H9 (cell line): ENCODE data around the gene PHAF1. TPM values are rescaled to one million over a fixed set of nuclear protein-coding genes. Genes with fewer than 3 reads are reported as not detected.

Source experiments
- DNase-seq: peaks from one replicate; pipeline ENCODE4 v3.0.0-alpha.2; 2017
- H2AFZ ChIP-seq: one replicate; pipeline ENCODE4 v1.6.1; 2013; ENCODE audit warnings: mild to moderate bottlenecking, low read length, control low read depth, moderate library complexity
- H2AK5ac ChIP-seq: 2 replicates; pipeline ENCODE4 v1.6.1; 2013; ENCODE audit warnings: low read length, control low read depth, mixed read lengths; ENCODE audit not compliant: insufficient read length
- H2BK120ac ChIP-seq: one replicate; pipeline ENCODE4 v1.6.1; 2013; ENCODE audit warnings: low read depth, mild to moderate bottlenecking, low read length, control low read depth, inconsistent platforms; ENCODE audit not compliant: poor library complexity, severe bottlenecking
- H2BK12ac ChIP-seq: 2 replicates; pipeline ENCODE4 v1.6.1; 2013; ENCODE audit warnings: low read length, control low read depth, mixed read lengths, low read depth; ENCODE audit not compliant: insufficient read length
- H2BK15ac ChIP-seq: 2 replicates; pipeline ENCODE4 v1.6.1; 2013; ENCODE audit warnings: low read depth, low read length, control low read depth
- H2BK20ac ChIP-seq: one replicate; pipeline ENCODE4 v1.6.1; 2013; ENCODE audit warnings: low read depth, mild to moderate bottlenecking, low read length, control low read depth, inconsistent platforms; ENCODE audit not compliant: poor library complexity, severe bottlenecking
- H2BK5ac ChIP-seq: 2 replicates; pipeline ENCODE4 v1.6.1; 2013; ENCODE audit warnings: low read length, control low read depth, mixed read lengths; ENCODE audit not compliant: insufficient read length
- H3K14ac ChIP-seq: 2 replicates; pipeline ENCODE4 v1.6.1; 2013; ENCODE audit warnings: low read length, control low read depth; ENCODE audit not compliant: insufficient read depth
- H3K18ac ChIP-seq: 2 replicates; pipeline ENCODE4 v1.6.1; 2013; ENCODE audit warnings: low read depth, mild to moderate bottlenecking, mixed read lengths, low read length, control low read depth; ENCODE audit not compliant: insufficient read length
- H3K23ac ChIP-seq: 2 replicates; pipeline ENCODE4 v1.6.1; 2013; ENCODE audit warnings: low read length, control low read depth, mixed read lengths, low read depth; ENCODE audit not compliant: insufficient read length
- H3K23me2 ChIP-seq: 2 replicates; pipeline ENCODE4 v1.6.1; 2013; ENCODE audit warnings: low read depth, mild to moderate bottlenecking, mixed read lengths, low read length, control low read depth; ENCODE audit not compliant: insufficient read length, poor library complexity, severe bottlenecking
- H3K27ac ChIP-seq: 2 replicates; pipeline ENCODE4 v1.5.1; 2013; ENCODE audit warnings: low read length, control low read depth, mixed read lengths, low read depth; ENCODE audit not compliant: insufficient read length
- H3K27me3 ChIP-seq: 2 replicates; pipeline ENCODE4 v1.6.1; 2013; ENCODE audit warnings: low read length, control low read depth, inconsistent platforms; ENCODE audit not compliant: insufficient read depth
- H3K4ac ChIP-seq: 2 replicates; pipeline ENCODE4 v1.6.1; 2013; ENCODE audit warnings: low read depth, mild to moderate bottlenecking, control low read depth, inconsistent platforms, low read length, moderate library complexity
- H3K4me1 ChIP-seq: 2 replicates; pipeline ENCODE4 v1.6.1; 2013; ENCODE audit warnings: low read length, control low read depth, inconsistent platforms; ENCODE audit not compliant: insufficient read depth
- H3K4me2 ChIP-seq: 2 replicates; pipeline ENCODE4 v1.6.1; 2013; ENCODE audit warnings: low read length, control low read depth, mixed read lengths; ENCODE audit not compliant: insufficient read length, insufficient read depth
- H3K56ac ChIP-seq: 2 replicates; pipeline ENCODE4 v1.6.1; 2013; ENCODE audit warnings: low read depth, mild to moderate bottlenecking, mixed read lengths, low read length, control low read depth; ENCODE audit not compliant: insufficient read length
- H3K79me1 ChIP-seq: 2 replicates; pipeline ENCODE4 v1.6.1; 2013; ENCODE audit warnings: low read depth, mild to moderate bottlenecking, moderate library complexity, low read length, control low read depth, inconsistent platforms; ENCODE audit not compliant: insufficient read depth, poor library complexity, severe bottlenecking
- H3K79me2 ChIP-seq: 2 replicates; pipeline ENCODE4 v1.6.1; 2013; ENCODE audit warnings: low read length, control low read depth, inconsistent platforms; ENCODE audit not compliant: insufficient read depth
- H3K9ac ChIP-seq: 2 replicates; pipeline ENCODE4 v1.6.1; 2013; ENCODE audit warnings: low read length, control low read depth, mixed read lengths; ENCODE audit not compliant: insufficient read length; ENCODE audit errors: extremely low read depth
- H3K9me3 ChIP-seq: one replicate; pipeline ENCODE4 v1.6.1; 2013; ENCODE audit warnings: low read depth, low read length, inconsistent platforms; ENCODE audit not compliant: control insufficient read depth
- H3T11ph ChIP-seq: one replicate; pipeline ENCODE4 v1.6.1; 2013; ENCODE audit warnings: mild to moderate bottlenecking, low read length, control low read depth, inconsistent platforms
- H4K20me1 ChIP-seq: one replicate; pipeline ENCODE4 v1.6.1; 2013; ENCODE audit not compliant: control insufficient read depth, insufficient read length, insufficient read depth
- H4K5ac ChIP-seq: 2 replicates; pipeline ENCODE4 v1.6.1; 2013; ENCODE audit warnings: low read depth, mild to moderate bottlenecking, mixed read lengths, low read length, control low read depth; ENCODE audit not compliant: insufficient read length
- H4K8ac ChIP-seq: replicated peaks from 2 replicates; pipeline ENCODE4 v1.6.1; 2013; ENCODE audit warnings: low read length, control low read depth, mixed read lengths, low read depth; ENCODE audit not compliant: insufficient read length
- H4K91ac ChIP-seq: 2 replicates; pipeline ENCODE4 v1.6.1; 2013; ENCODE audit warnings: low read depth, mild to moderate bottlenecking, moderate library complexity, mixed read lengths, low read length, control low read depth; ENCODE audit not compliant: insufficient read length
- H3K27ac Mint-ChIP-seq, 3 experiments: 2 replicates in 2 of 3; 3 replicates in 1 of 3; pipeline ENCODE4 v1.8.0; 2020 to 2021; ENCODE audit warnings: mixed read lengths in 3 of 3, mild to moderate bottlenecking in 1 of 3, moderate library complexity in 1 of 3
- H3K27me3 Mint-ChIP-seq: 2 replicates; pipeline ENCODE4 v1.8.0; 2021; ENCODE audit warnings: low read depth, mild to moderate bottlenecking, moderate library complexity, mixed read lengths
- H3K36me3 Mint-ChIP-seq, 3 experiments: 2 replicates in 2 of 3; 3 replicates in 1 of 3; pipeline ENCODE4 v1.8.0; 2020 to 2021; ENCODE audit warnings: low read depth in 3 of 3, mixed read lengths in 3 of 3; ENCODE audit not compliant: insufficient read depth in 1 of 3
- H3K4me1 Mint-ChIP-seq, 2 experiments: 2 replicates each; pipeline ENCODE4 v1.8.0; 2020; ENCODE audit warnings: mixed read lengths in 2 of 2
- H3K4me3 Mint-ChIP-seq, 2 experiments: 2 replicates in 1 of 2; 3 replicates in 1 of 2; pipeline ENCODE4 v1.8.0; 2020 to 2021; ENCODE audit warnings: mild to moderate bottlenecking in 2 of 2, mixed read lengths in 2 of 2, moderate library complexity in 1 of 2
- H3K9me3 Mint-ChIP-seq, 2 experiments: 2 replicates in 1 of 2; 3 replicates in 1 of 2; pipeline ENCODE4 v1.8.0; 2020; ENCODE audit warnings: mild to moderate bottlenecking in 2 of 2, mixed read lengths in 2 of 2, moderate library complexity in 1 of 2
- WGBS: extraction: QIAGEN DNeasy Blood & Tissue Kit; methylation state at CpG from one replicate; pipeline ENCODE4 v1.1.7; 2013; ENCODE audit warnings: missing lambda C conversion rate, low lambda C conversion rate, mixed read lengths; ENCODE audit not compliant: insufficient read length; ENCODE audit errors: extremely low coverage; 5-methylcytosine and 5-hydroxymethylcytosine counted together
- total RNA-seq: library from RNA; stranded (reverse); gene quantifications from 2 replicates; pipeline ENCODE4 v1.2.1, GENCODE V29; 2021
- TF ChIP-seq, protein P1 (sequence below): fragments of 200-600 bp; sonication (generic); conservative IDR thresholded peaks from 3 replicates; pipeline ENCODE4 v1.8.0; 2021; ENCODE audit warnings: antibody characterized with exemption, mild to moderate bottlenecking

The PHAF1 gene
- total RNA-seq, 1 experiment from 2014 or later = 18.8 TPM

DNA sequence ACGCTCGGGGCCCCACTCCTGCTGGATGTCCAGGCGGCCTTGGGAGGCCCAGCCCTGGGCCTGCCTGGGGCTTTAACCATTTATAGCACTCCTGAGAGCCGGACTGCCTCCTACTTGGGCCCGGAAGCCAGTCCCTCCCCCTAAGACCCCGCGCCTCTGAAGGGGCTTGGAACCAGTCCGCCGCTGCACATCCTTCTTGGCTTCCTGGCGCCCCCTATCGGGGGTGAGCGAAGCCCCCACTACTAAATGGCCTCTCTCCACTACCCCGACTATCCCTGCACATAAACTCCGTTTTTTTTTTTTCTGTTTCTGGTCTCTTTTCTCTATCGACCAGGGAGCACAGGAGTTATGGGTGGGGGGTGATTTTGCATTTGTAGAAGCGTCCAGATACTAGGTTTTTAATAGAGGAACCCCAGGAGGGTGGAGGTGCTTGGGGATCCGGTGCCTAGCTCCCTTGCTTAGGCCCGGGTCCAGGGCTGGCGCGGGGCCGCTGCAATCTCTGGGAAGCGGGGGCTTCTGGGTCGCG lies 60.0 kb downstream of the PHAF1 start:
- no peak overlapping the region for H3K9ac ChIP-seq
- peaks cover 16% of the 10 kb centered on the region for H3K23me2 ChIP-seq
- H2AFZ ChIP-seq = no peak overlapping the region
- H3K79me2 ChIP-seq = no peaks in the 10 kb centered on the region
- H2BK120ac ChIP-seq = no peak overlapping the region
- H3K27ac Mint-ChIP-seq = no peak overlapping the region
- no peaks in the 10 kb centered on the region for H3K9me3 ChIP-seq
- H3K4me3 Mint-ChIP-seq = peak overlapping the region; percentile 62 to 87
- no peaks in the 10 kb centered on the region for H4K20me1 ChIP-seq
- no peak overlapping the region for H3K27ac ChIP-seq
- no peak overlapping the region for H2BK20ac ChIP-seq
- H4K8ac ChIP-seq = no peak overlapping the region
- H3K56ac ChIP-seq = no peak overlapping the region
- no peak overlapping the region for H4K5ac ChIP-seq
- no peak overlapping the region for H3K14ac ChIP-seq
- H2AK5ac ChIP-seq = no peak overlapping the region
- no peak overlapping the region for H3K23ac ChIP-seq
- peaks cover 0 to 2% (median 0%) of the 10 kb centered on the region in 3 experiments; a peak in 1 of 7 replicates for H3K36me3 Mint-ChIP-seq
- H3K9me3 Mint-ChIP-seq = peaks cover 0 to 3% of the 10 kb centered on the region in 2 experiments; a peak in 1 of 5 replicates
- peaks cover 67% of the 10 kb centered on the region for H3K27me3 ChIP-seq
- peaks cover 89% of the 10 kb centered on the region for H3K27me3 Mint-ChIP-seq
- H3K4me1 Mint-ChIP-seq = peaks cover 36 to 60% of the 10 kb centered on the region in 2 experiments
- peaks cover 5% of the 10 kb centered on the region; the same call in 1 of the 2 replicates for H3K4me1 ChIP-seq
- H4K91ac ChIP-seq = no peak overlapping the region
- H3K79me1 ChIP-seq = no peaks in the 10 kb centered on the region
- peak overlapping the region; percentile 60 for H3K4me2 ChIP-seq
- peak; percentile 89 for DNase-seq
- no peak overlapping the region for H2BK15ac ChIP-seq
- WGBS = no CpG with 5 or more reads among the region's 24 CpGs
- TF ChIP-seq, protein P1, sequence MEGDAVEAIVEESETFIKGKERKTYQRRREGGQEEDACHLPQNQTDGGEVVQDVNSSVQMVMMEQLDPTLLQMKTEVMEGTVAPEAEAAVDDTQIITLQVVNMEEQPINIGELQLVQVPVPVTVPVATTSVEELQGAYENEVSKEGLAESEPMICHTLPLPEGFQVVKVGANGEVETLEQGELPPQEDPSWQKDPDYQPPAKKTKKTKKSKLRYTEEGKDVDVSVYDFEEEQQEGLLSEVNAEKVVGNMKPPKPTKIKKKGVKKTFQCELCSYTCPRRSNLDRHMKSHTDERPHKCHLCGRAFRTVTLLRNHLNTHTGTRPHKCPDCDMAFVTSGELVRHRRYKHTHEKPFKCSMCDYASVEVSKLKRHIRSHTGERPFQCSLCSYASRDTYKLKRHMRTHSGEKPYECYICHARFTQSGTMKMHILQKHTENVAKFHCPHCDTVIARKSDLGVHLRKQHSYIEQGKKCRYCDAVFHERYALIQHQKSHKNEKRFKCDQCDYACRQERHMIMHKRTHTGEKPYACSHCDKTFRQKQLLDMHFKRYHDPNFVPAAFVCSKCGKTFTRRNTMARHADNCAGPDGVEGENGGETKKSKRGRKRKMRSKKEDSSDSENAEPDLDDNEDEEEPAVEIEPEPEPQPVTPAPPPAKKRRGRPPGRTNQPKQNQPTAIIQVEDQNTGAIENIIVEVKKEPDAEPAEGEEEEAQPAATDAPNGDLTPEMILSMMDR = peak; percentile 92
- no peak overlapping the region for H3T11ph ChIP-seq
- H2BK5ac ChIP-seq = no peak overlapping the region
- no peak overlapping the region for H3K18ac ChIP-seq
- H2BK12ac ChIP-seq = no peak overlapping the region
- no peak overlapping the region for H3K4ac ChIP-seq
